Islet precursor cell (in vitro differentiated cells): ENCODE data around the gene IQCN.

Experiments used
- DNase-seq: peaks from one replicate; pipeline ENCODE4 v3.0.0-alpha.2; 2018

Gene IQCN

GRCh38 chr19:18274219-18274780, at the start of gene IQCN:
Gene IQCN, minus strand, starts transcription at chr19:18274452. Its CDS starts 4,974 bp downstream, at chr19:18269478.
- peak; percentile 75 for DNase-seq

- peak; percentile 99 for DNase-seq
Measured at GRCh38 chr19:18322759-18323460, 48.7 kb upstream of the IQCN start, which contains the start of gene LSM4. Gene LSM4, minus strand, starts transcription at chr19:18323076. Its CDS starts 56 bp downstream, at chr19:18323020.

GRCh38 chr19:18322318-18322758, 48.1 kb upstream of the IQCN start:
- peak; percentile 84 for DNase-seq

GRCh38 chr19:18321734-18322102, 47.5 kb upstream of the IQCN start:
- DNase-seq = peak; percentile 85

GRCh38 chr19:18320865-18321733, 46.8 kb upstream of the IQCN start:
- no peak for DNase-seq

- no peak for DNase-seq
Measured at GRCh38 chr19:18319591-18320135, 45.4 kb upstream of the IQCN start.

- no peak for DNase-seq
Measured at GRCh38 chr19:18317961-18318800, 43.9 kb upstream of the IQCN start.

GRCh38 chr19:18313398-18313797, 39.1 kb upstream of the IQCN start:
- DNase-seq = no peak

- DNase-seq = no peak
Measured at GRCh38 chr19:18312092-18312534, 37.9 kb upstream of the IQCN start.

GRCh38 chr19:18311502-18312091, 37.3 kb upstream of the IQCN start:
- DNase-seq = no peak

- no peak for DNase-seq
Measured at GRCh38 chr19:18310966-18311365, 36.7 kb upstream of the IQCN start.

- DNase-seq = no peak
Measured at GRCh38 chr19:18310118-18310909, 36.1 kb upstream of the IQCN start.

- DNase-seq = no peak
Measured at GRCh38 chr19:18309525-18310064, 35.3 kb upstream of the IQCN start.

GRCh38 chr19:18308948-18309325, 34.7 kb upstream of the IQCN start:
- DNase-seq = no peak

GRCh38 chr19:18308051-18308947, 34.0 kb upstream of the IQCN start:
- DNase-seq = no peak

- no peak for DNase-seq
Measured at GRCh38 chr19:18307271-18307681, 33.0 kb upstream of the IQCN start.

GRCh38 chr19:18306888-18307260, 32.6 kb upstream of the IQCN start:
- no peak for DNase-seq

GRCh38 chr19:18306209-18306887, 32.1 kb upstream of the IQCN start:
- DNase-seq = peak; percentile 50
